ENCODE measurements around the gene TPGS2.

DNA sequence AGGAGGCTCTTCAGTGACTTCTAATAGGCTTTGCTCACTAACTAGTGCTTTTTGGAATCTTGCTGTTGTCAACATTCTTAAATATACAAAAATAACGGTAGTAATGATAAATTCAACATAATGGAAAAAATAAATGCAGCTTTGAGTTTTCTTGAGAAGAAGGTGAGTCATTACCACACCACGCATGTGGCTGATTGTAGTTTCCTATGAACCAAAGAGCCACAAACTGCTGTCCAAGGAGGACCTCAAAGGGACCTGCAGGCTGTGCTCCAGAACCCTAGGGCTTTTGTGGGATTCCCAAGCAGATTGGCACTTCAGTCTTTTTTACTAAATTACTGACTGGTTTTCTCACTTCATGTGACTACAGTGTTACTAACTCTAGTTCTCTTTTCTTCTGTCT lies 66.7 kb downstream of the TPGS2 start:
- TF ChIP-seq JUND (IDR thresholded peaks at IDR 0.05), result no peak
- TF ChIP-seq, protein P1, sequence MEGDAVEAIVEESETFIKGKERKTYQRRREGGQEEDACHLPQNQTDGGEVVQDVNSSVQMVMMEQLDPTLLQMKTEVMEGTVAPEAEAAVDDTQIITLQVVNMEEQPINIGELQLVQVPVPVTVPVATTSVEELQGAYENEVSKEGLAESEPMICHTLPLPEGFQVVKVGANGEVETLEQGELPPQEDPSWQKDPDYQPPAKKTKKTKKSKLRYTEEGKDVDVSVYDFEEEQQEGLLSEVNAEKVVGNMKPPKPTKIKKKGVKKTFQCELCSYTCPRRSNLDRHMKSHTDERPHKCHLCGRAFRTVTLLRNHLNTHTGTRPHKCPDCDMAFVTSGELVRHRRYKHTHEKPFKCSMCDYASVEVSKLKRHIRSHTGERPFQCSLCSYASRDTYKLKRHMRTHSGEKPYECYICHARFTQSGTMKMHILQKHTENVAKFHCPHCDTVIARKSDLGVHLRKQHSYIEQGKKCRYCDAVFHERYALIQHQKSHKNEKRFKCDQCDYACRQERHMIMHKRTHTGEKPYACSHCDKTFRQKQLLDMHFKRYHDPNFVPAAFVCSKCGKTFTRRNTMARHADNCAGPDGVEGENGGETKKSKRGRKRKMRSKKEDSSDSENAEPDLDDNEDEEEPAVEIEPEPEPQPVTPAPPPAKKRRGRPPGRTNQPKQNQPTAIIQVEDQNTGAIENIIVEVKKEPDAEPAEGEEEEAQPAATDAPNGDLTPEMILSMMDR (IDR thresholded peaks at IDR 0.05 in 2 of 3, conservative IDR thresholded peaks at IDR 0.05 in 1 of 3; ENCODE audit: borderline replicate concordance in 1 of 3, insufficient read depth in 1 of 3, low read depth in 2 of 3, low read length in 2 of 3), result no peak
- TF ChIP-seq EZH2 (IDR thresholded peaks at IDR 0.05), result no peak
- no peak for TF ChIP-seq CBX3 (IDR thresholded peaks at IDR 0.05; ENCODE audit: low read depth)
- TF ChIP-seq YY1 (IDR thresholded peaks at IDR 0.05; ENCODE audit: extremely low read depth, insufficient replicate concordance, low read depth, low read length), result no peak
- no peak for TF ChIP-seq EZH2phosphoT487 (IDR thresholded peaks at IDR 0.05; ENCODE audit: borderline replicate concordance)
- TF ChIP-seq, protein P2, sequence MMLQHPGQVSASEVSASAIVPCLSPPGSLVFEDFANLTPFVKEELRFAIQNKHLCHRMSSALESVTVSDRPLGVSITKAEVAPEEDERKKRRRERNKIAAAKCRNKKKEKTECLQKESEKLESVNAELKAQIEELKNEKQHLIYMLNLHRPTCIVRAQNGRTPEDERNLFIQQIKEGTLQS (IDR thresholded peaks at IDR 0.05), result no peak
- TF ChIP-seq, protein P3, sequence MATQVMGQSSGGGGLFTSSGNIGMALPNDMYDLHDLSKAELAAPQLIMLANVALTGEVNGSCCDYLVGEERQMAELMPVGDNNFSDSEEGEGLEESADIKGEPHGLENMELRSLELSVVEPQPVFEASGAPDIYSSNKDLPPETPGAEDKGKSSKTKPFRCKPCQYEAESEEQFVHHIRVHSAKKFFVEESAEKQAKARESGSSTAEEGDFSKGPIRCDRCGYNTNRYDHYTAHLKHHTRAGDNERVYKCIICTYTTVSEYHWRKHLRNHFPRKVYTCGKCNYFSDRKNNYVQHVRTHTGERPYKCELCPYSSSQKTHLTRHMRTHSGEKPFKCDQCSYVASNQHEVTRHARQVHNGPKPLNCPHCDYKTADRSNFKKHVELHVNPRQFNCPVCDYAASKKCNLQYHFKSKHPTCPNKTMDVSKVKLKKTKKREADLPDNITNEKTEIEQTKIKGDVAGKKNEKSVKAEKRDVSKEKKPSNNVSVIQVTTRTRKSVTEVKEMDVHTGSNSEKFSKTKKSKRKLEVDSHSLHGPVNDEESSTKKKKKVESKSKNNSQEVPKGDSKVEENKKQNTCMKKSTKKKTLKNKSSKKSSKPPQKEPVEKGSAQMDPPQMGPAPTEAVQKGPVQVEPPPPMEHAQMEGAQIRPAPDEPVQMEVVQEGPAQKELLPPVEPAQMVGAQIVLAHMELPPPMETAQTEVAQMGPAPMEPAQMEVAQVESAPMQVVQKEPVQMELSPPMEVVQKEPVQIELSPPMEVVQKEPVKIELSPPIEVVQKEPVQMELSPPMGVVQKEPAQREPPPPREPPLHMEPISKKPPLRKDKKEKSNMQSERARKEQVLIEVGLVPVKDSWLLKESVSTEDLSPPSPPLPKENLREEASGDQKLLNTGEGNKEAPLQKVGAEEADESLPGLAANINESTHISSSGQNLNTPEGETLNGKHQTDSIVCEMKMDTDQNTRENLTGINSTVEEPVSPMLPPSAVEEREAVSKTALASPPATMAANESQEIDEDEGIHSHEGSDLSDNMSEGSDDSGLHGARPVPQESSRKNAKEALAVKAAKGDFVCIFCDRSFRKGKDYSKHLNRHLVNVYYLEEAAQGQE (IDR thresholded peaks at IDR 0.05; ENCODE audit: low read depth), result no peak
- TF ChIP-seq POLR2A (IDR thresholded peaks at IDR 0.05; ENCODE audit: borderline replicate concordance, extremely low read depth, insufficient read depth, insufficient read length), result no peak
- no peak for TF ChIP-seq TCF7L2 (IDR thresholded peaks at IDR 0.05; ENCODE audit: borderline replicate concordance, extremely low read depth, insufficient read depth, insufficient read length)
- TF ChIP-seq POLR2AphosphoS5 (IDR thresholded peaks at IDR 0.05; ENCODE audit: low read depth, low read length), result no peak

Measured in HCT116 (cell line).